ENCODE measurements around the gene OR2AE1. TPM values are rescaled to one million over a fixed set of nuclear protein-coding genes. Genes with fewer than 3 reads are reported as not detected.
"Not testable (repeated sequence)": the region's sequence is repeated elsewhere in the genome, so short reads cannot be mapped to it uniquely, and the experiment has no call there.

Gene OR2AE1
- total RNA-seq, 1 donor from 2014 or later: 1.3 TPM

- H3K4me1 Mint-ChIP-seq: peaks cover 13% of the 10 kb centered on the region
- no peak for TF ChIP-seq CTCF (IDR thresholded peaks at IDR 0.05)
- intact Hi-C loops (cut with micrococcal nuclease): no loop called here
- no peaks in the 10 kb centered on the region for H3K27me3 Mint-ChIP-seq
- H3K9me3 Mint-ChIP-seq: no peaks in the 10 kb centered on the region
- ChIA-PET CTCF (no interaction called here), POLR2A (no interaction called here)
- H3K27ac Mint-ChIP-seq: no peak overlapping the region
- ATAC-seq (ENCODE audit: low read depth): no peak
- no peak for DNase-seq
- no peak overlapping the region for H3K4me3 Mint-ChIP-seq
- peaks cover 45% of the 10 kb centered on the region for H3K36me3 Mint-ChIP-seq (ENCODE audit: low read depth)
Observed at GRCh38 chr7:99898023-99898357, 21.2 kb upstream of the OR2AE1 start.

- intact Hi-C loops (cut with micrococcal nuclease): no loop called here
- POLR2A ChIA-PET: no interaction called here
Observed at GRCh38 chr7:99897322-99898022, 20.6 kb upstream of the OR2AE1 start.

GRCh38 chr7:99894738-99895137 is 17.9 kb upstream of the OR2AE1 start:
- no peak overlapping the region for H3K27ac Mint-ChIP-seq
- TF ChIP-seq CTCF (IDR thresholded peaks at IDR 0.05): no peak
- peaks cover 13% of the 10 kb centered on the region for H3K4me1 Mint-ChIP-seq

More at GRCh38 chr7:99897322-99898022, 20.6 kb upstream of the OR2AE1 start:
- CTCF ChIA-PET: no interaction called here
- no peaks in the 10 kb centered on the region for H3K27me3 Mint-ChIP-seq
- H3K36me3 Mint-ChIP-seq (ENCODE audit: low read depth): peaks cover 42% of the 10 kb centered on the region
- H3K27ac Mint-ChIP-seq: peak overlapping the region; percentile 27
- DNase-seq (no peak), ATAC-seq (ENCODE audit: low read depth) (peak; percentile 21)
- H3K9me3 Mint-ChIP-seq: no peaks in the 10 kb centered on the region
- peaks cover 13% of the 10 kb centered on the region for H3K4me1 Mint-ChIP-seq
- no peak for TF ChIP-seq CTCF (IDR thresholded peaks at IDR 0.05)
- H3K4me3 Mint-ChIP-seq: no peak overlapping the region

GRCh38 chr7:99893280-99893679 is 16.4 kb upstream of the OR2AE1 start:
- no peaks in the 10 kb centered on the region for H3K27me3 Mint-ChIP-seq
- no peak for DNase-seq
- H3K36me3 Mint-ChIP-seq (ENCODE audit: low read depth): peaks cover 44% of the 10 kb centered on the region
- no peak overlapping the region for H3K4me3 Mint-ChIP-seq
- H3K9me3 Mint-ChIP-seq: peaks cover 8% of the 10 kb centered on the region
- no peak overlapping the region for H3K27ac Mint-ChIP-seq
- ChIA-PET POLR2A (no interaction called here), CTCF (no interaction called here)
- peaks cover 12% of the 10 kb centered on the region for H3K4me1 Mint-ChIP-seq
- intact Hi-C loops (cut with micrococcal nuclease): no loop called here
- no peak for TF ChIP-seq CTCF (IDR thresholded peaks at IDR 0.05)
- ATAC-seq (ENCODE audit: low read depth): no peak

More at GRCh38 chr7:99894738-99895137, 17.9 kb upstream of the OR2AE1 start:
- Mint-ChIP-seq H3K4me3 (no peak overlapping the region), H3K36me3 (ENCODE audit: low read depth) (peaks cover 43% of the 10 kb centered on the region), H3K9me3 (peaks cover 7% of the 10 kb centered on the region), H3K27me3 (no peaks in the 10 kb centered on the region)
- no peak for DNase-seq
- CTCF ChIA-PET: no interaction called here
- ATAC-seq (ENCODE audit: low read depth): no peak
- POLR2A ChIA-PET: no interaction called here
- intact Hi-C loops (cut with micrococcal nuclease): no loop called here

- ATAC-seq (ENCODE audit: low read depth); H3K27me3 Mint-ChIP-seq; H3K9me3 Mint-ChIP-seq; CTCF ChIA-PET; H3K4me3 Mint-ChIP-seq; POLR2A ChIA-PET; H3K27ac Mint-ChIP-seq; intact Hi-C loops (cut with micrococcal nuclease); H3K4me1 Mint-ChIP-seq; DNase-seq: not testable (repeated sequence)
- peaks cover 38% of the 10 kb centered on the region for H3K36me3 Mint-ChIP-seq (ENCODE audit: low read depth)
Observed at GRCh38 chr7:99890348-99890747, 13.5 kb upstream of the OR2AE1 start.

GRCh38 chr7:99888366-99888765 is 11.5 kb upstream of the OR2AE1 start:
- H3K27ac Mint-ChIP-seq; CTCF ChIA-PET; DNase-seq; ATAC-seq (ENCODE audit: low read depth); H3K4me1 Mint-ChIP-seq; H3K27me3 Mint-ChIP-seq; H3K4me3 Mint-ChIP-seq; POLR2A ChIA-PET; intact Hi-C loops (cut with micrococcal nuclease); H3K9me3 Mint-ChIP-seq: not testable (repeated sequence)
- peaks cover 39% of the 10 kb centered on the region for H3K36me3 Mint-ChIP-seq (ENCODE audit: low read depth)
